Measurements from ENCODE around the gene BMP2K.

DNA sequence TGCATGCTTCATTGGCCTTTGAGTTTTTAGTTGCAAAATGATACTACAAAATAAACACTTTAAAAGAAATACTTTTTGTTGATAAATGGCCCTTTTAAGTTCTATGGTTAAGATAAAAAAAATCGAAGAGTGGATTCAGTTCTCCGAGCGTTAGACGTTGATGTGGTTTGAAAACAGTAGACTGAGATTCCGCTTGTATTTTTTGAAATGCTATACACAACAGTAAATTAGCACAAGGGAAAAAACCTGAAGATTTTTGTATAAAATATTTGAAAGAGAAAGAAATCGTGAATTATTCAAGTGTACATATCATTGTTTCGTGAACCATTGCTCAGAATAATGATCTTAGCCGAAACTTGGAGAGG lies 1.4 kb downstream of the BMP2K start:
- TF ChIP-seq, protein P1, sequence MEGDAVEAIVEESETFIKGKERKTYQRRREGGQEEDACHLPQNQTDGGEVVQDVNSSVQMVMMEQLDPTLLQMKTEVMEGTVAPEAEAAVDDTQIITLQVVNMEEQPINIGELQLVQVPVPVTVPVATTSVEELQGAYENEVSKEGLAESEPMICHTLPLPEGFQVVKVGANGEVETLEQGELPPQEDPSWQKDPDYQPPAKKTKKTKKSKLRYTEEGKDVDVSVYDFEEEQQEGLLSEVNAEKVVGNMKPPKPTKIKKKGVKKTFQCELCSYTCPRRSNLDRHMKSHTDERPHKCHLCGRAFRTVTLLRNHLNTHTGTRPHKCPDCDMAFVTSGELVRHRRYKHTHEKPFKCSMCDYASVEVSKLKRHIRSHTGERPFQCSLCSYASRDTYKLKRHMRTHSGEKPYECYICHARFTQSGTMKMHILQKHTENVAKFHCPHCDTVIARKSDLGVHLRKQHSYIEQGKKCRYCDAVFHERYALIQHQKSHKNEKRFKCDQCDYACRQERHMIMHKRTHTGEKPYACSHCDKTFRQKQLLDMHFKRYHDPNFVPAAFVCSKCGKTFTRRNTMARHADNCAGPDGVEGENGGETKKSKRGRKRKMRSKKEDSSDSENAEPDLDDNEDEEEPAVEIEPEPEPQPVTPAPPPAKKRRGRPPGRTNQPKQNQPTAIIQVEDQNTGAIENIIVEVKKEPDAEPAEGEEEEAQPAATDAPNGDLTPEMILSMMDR (IDR thresholded peaks at IDR 0.05; ENCODE audit: low read depth, low read length, missing input control): no peak
- TF ChIP-seq GABPA (IDR thresholded peaks at IDR 0.05 in 1 of 2, conservative IDR thresholded peaks at IDR 0.05 in 1 of 2): no peak
- no peak for TF ChIP-seq SP1 (IDR thresholded peaks at IDR 0.05)
- no peak for TF ChIP-seq YY1 (IDR thresholded peaks at IDR 0.05)
- no peak for TF ChIP-seq FOXA1 (IDR thresholded peaks at IDR 0.05)
- no peak for TF ChIP-seq JUND (IDR thresholded peaks at IDR 0.05)
- TF ChIP-seq, protein P2, sequence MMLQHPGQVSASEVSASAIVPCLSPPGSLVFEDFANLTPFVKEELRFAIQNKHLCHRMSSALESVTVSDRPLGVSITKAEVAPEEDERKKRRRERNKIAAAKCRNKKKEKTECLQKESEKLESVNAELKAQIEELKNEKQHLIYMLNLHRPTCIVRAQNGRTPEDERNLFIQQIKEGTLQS (IDR thresholded peaks at IDR 0.05): no peak
- TF ChIP-seq EGR1 (IDR thresholded peaks at IDR 0.05; ENCODE audit: low read depth in 2 of 2): no peak
- TF ChIP-seq REST (IDR thresholded peaks at IDR 0.05): no peak
- no peak for TF ChIP-seq RAD21 (IDR thresholded peaks at IDR 0.05)
- TF ChIP-seq, protein P3, sequence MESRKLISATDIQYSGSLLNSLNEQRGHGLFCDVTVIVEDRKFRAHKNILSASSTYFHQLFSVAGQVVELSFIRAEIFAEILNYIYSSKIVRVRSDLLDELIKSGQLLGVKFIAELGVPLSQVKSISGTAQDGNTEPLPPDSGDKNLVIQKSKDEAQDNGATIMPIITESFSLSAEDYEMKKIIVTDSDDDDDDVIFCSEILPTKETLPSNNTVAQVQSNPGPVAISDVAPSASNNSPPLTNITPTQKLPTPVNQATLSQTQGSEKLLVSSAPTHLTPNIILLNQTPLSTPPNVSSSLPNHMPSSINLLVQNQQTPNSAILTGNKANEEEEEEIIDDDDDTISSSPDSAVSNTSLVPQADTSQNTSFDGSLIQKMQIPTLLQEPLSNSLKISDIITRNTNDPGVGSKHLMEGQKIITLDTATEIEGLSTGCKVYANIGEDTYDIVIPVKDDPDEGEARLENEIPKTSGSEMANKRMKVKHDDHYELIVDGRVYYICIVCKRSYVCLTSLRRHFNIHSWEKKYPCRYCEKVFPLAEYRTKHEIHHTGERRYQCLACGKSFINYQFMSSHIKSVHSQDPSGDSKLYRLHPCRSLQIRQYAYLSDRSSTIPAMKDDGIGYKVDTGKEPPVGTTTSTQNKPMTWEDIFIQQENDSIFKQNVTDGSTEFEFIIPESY (IDR thresholded peaks at IDR 0.05): no peak
- TF ChIP-seq TAF1 (conservative IDR thresholded peaks at IDR 0.05): no peak
- TF ChIP-seq MAX (IDR thresholded peaks at IDR 0.05): no peak
